RWPE1 (cell line): ENCODE measurements around the gene ST6GALNAC3.

Experiments used
- CTCF ChIA-PET: fragments of 350-600 bp; sonication (Branson Sonifier 250); formaldehyde crosslinking; extraction: SDS; loops from one replicate; lab custom pipeline; 2021; lab: Yijun Ruan, JAX
- POLR2A ChIA-PET: fragments of 400-600 bp; formaldehyde crosslinking; extraction: SDS; loops from one replicate; lab custom pipeline; 2020; ENCODE audit warnings: antibody characterized with exemption; ENCODE audit not compliant: low non-redundant PET; lab: Yijun Ruan, JAX
- DNase-seq: peaks from one replicate; pipeline ENCODE4 v3.0.0; 2012; ENCODE audit warnings: low spot score
- H3K27ac ChIP-seq: fragments of 450-650 bp; 2 replicates; pipeline ENCODE4 v1.5.1; 2017
- CTCF ChIP-seq: fragments of 450-650 bp; conservative IDR thresholded peaks from 2 replicates; pipeline ENCODE4 v1.5.1; 2017; ENCODE audit warnings: low read depth, mild to moderate bottlenecking

Gene ST6GALNAC3

GRCh38 chr1:76068953-76069561 is 5.5 kb upstream of the ST6GALNAC3 start:
- no peak for DNase-seq
- CTCF ChIA-PET, result interaction anchor here (0.7 kb wide), 1 partner anchor 84 kb away, joined by 4 read pairs; no protein-coding TSS in a partner anchor
- POLR2A ChIA-PET, result no interaction called here
- TF ChIP-seq CTCF, result no peak
- H3K27ac ChIP-seq, result no peak overlapping the region

- CTCF ChIA-PET, result no interaction called here
- TF ChIP-seq CTCF, result no peak
- DNase-seq, result no peak
- no peak overlapping the region for H3K27ac ChIP-seq
- POLR2A ChIA-PET, result no interaction called here
These were observed 4.0 kb upstream of the ST6GALNAC3 start for GRCh38 chr1:76070538-76070937.

GRCh38 chr1:76073481-76073880 is 1.1 kb upstream of the ST6GALNAC3 start:
- CTCF ChIA-PET, result no interaction called here
- POLR2A ChIA-PET, result no interaction called here
- DNase-seq, result no peak
- TF ChIP-seq CTCF, result no peak
- H3K27ac ChIP-seq, result no peak overlapping the region

- no peak for TF ChIP-seq CTCF
- POLR2A ChIA-PET, result no interaction called here
- H3K27ac ChIP-seq, result no peak overlapping the region
- CTCF ChIA-PET, result no interaction called here
- DNase-seq, result no peak
These were observed 593 bp downstream of the ST6GALNAC3 start for GRCh38 chr1:76075188-76075489.

- TF ChIP-seq CTCF, result no peak
- H3K27ac ChIP-seq, result no peak overlapping the region
- no peak for DNase-seq
- CTCF ChIA-PET, result interaction anchor here (0.6 kb wide), 1 partner anchor 332 kb away, joined by 3 read pairs; no protein-coding TSS in a partner anchor
- POLR2A ChIA-PET, result no interaction called here
These were observed 1.3 kb downstream of the ST6GALNAC3 start for GRCh38 chr1:76075877-76076276.

- ChIA-PET CTCF (no interaction called here), POLR2A (no interaction called here)
- TF ChIP-seq CTCF, result no peak
- H3K27ac ChIP-seq, result no peak overlapping the region
- DNase-seq, result no peak
These were observed 5.1 kb downstream of the ST6GALNAC3 start for GRCh38 chr1:76079475-76080227.
